ENCODE measurements around the gene FLT4. TPM values are rescaled to one million over a fixed set of nuclear protein-coding genes. Genes with fewer than 3 reads are reported as not detected.

Gene FLT4
- total and polyA plus RNA-seq, 9 of the 15 experiments (the other 6 are each of a cell fraction or from before 2014, with no cell fraction given): 0.01 to 0.42 (median 0.14) TPM; not detected in 2

- 0 out of 2 replicates have a peak, but pooled peaks have one; percentile 30 for TF ChIP-seq JUN (IDR thresholded peaks at IDR 0.05; ENCODE audit: borderline replicate concordance, low read depth, low read length)
- no peak for TF ChIP-seq JUN (CRISPR knock-in tag; IDR thresholded peaks at IDR 0.05; ENCODE audit: borderline replicate concordance)
- no peak for TF ChIP-seq PTBP1 (IDR thresholded peaks at IDR 0.05; ENCODE audit: low read depth, low read length)
- TF ChIP-seq ZKSCAN1 (IDR thresholded peaks at IDR 0.05; ENCODE audit: low read depth, low read length): no peak
- TF ChIP-seq SRSF9 (IDR thresholded peaks at IDR 0.05; ENCODE audit: borderline replicate concordance, low read depth, low read length): no peak
- TF ChIP-seq ZNF239 (CRISPR knock-in tag; IDR thresholded peaks at IDR 0.05): peak; percentile 9; the same call in 1 of the 2 replicates
- TF ChIP-seq CEBPB (tag; IDR thresholded peaks at IDR 0.05): no peak
- TF ChIP-seq FUS (optimal IDR thresholded peaks at IDR 0.05; ENCODE audit: low read depth, low read length): no peak
- TF ChIP-seq GATA2 (CRISPR knock-in tag; IDR thresholded peaks at IDR 0.05): peak; percentile 91
- TF ChIP-seq ZNF253 (CRISPR knock-in tag; conservative IDR thresholded peaks at IDR 0.05): no peak
- TF ChIP-seq ZNF282 (CRISPR knock-in tag; IDR thresholded peaks at IDR 0.05): no peak
- TF ChIP-seq ZNF197 (CRISPR knock-in tag; IDR thresholded peaks at IDR 0.05; ENCODE audit: low read depth): peak; percentile 86; the same call in 1 of the 2 replicates
- TF ChIP-seq FOXK1 (CRISPR knock-in tag; IDR thresholded peaks at IDR 0.05; ENCODE audit: borderline replicate concordance): no peak
- peak; percentile 91 for TF ChIP-seq NFIC (IDR thresholded peaks at IDR 0.05)
- TF ChIP-seq NCOR1 (IDR thresholded peaks at IDR 0.05): peak; percentile 98
- no peak for TF ChIP-seq WHSC1 (IDR thresholded peaks at IDR 0.05; ENCODE audit: low read length)
- TF ChIP-seq CUX1 (CRISPR knock-in tag; IDR thresholded peaks at IDR 0.05): no peak
- no peak for TF ChIP-seq ZNF143 (CRISPR knock-in tag; IDR thresholded peaks at IDR 0.05)
- TF ChIP-seq EWSR1 (IDR thresholded peaks at IDR 0.05; ENCODE audit: borderline replicate concordance, low read depth, partially characterized antibody): no peak
- no peak for TF ChIP-seq ZNF655 (CRISPR knock-in tag; IDR thresholded peaks at IDR 0.05)
- no peak for TF ChIP-seq SAFB (IDR thresholded peaks at IDR 0.05; ENCODE audit: borderline replicate concordance, low read depth, low read length)
- no peak; the same call in 1 of the 2 replicates for TF ChIP-seq HEY1 (CRISPR knock-in tag; IDR thresholded peaks at IDR 0.05; ENCODE audit: borderline replicate concordance)
- no peak for TF ChIP-seq SP2 (IDR thresholded peaks at IDR 0.05; ENCODE audit: extremely low read depth, low read depth, low read length, poor library complexity, severe bottlenecking)
Measured at GRCh38 chr5:180555168-180555921, 94.1 kb downstream of the FLT4 start (continued).
